ENCODE data around the gene FNDC11. TPM values are rescaled to one million over a fixed set of nuclear protein-coding genes. Genes with fewer than 3 reads are reported as not detected.
A peak's percentile ranks its signal among the peaks of the same experiment; 100 is the strongest.

FNDC11 gene
- total and polyA plus RNA-seq, 2 of the 13 experiments (the other 11 are each of a cell fraction or from before 2014, with no cell fraction given), result 0.07 TPM; not detected in 1

DNA sequence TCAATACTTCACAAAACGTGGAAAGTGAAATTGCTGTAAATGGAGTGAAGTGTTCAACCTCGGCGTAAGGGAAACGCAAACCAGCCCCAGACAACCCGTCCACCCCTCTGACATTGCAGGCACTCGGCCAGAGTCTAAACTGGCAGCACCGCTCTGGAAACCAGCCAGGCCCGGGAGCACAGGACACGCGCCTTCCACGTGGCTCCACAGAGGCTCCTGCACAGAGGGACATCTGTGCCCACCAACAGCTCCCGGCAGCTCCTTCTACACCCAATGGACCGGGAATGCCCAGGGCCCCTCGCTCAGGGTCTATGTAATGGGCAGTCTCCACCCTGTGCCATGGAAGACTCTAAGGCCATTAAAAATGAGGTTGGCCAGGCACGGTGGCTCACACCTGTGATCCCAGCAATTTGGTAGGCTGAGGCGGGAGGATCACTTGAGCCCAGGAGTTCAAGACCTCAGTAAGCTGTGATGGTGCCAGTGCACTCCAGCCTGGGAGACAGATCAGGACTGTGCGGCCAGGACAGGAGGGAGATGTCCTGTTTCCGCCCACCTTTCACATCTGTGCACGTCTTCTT lies 23.4 kb downstream of the FNDC11 start (continued):
- TF ChIP-seq RNF219 (CRISPR knock-in tag; IDR thresholded peaks at IDR 0.05), result no peak
- 0 out of 2 replicates have a peak, but pooled peaks have one; percentile 40 for TF ChIP-seq ZFP90 (CRISPR knock-in tag; IDR thresholded peaks at IDR 0.05; ENCODE audit: borderline replicate concordance)
- TF ChIP-seq, protein P1, sequence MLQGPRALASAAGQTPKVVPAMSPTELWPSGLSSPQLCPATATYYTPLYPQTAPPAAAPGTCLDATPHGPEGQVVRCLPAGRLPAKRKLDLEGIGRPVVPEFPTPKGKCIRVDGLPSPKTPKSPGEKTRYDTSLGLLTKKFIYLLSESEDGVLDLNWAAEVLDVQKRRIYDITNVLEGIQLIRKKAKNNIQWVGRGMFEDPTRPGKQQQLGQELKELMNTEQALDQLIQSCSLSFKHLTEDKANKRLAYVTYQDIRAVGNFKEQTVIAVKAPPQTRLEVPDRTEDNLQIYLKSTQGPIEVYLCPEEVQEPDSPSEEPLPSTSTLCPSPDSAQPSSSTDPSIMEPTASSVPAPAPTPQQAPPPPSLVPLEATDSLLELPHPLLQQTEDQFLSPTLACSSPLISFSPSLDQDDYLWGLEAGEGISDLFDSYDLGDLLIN (CRISPR knock-in tag; IDR thresholded peaks at IDR 0.05; ENCODE audit: borderline replicate concordance), result peak; percentile 57; the same call in 1 of the 2 replicates
- TF ChIP-seq THAP11 (CRISPR knock-in tag; IDR thresholded peaks at IDR 0.05), result peak; percentile 67
- TF ChIP-seq HNRNPL (IDR thresholded peaks at IDR 0.05; ENCODE audit: low read depth, low read length), result peak; percentile 72; the same call in 1 of the 2 replicates
- peak; percentile 29; the same call in 1 of the 2 replicates for TF ChIP-seq FOXA3 (CRISPR knock-in tag; IDR thresholded peaks at IDR 0.05)
- TF ChIP-seq MXD4 (CRISPR knock-in tag; IDR thresholded peaks at IDR 0.05), result peak; percentile 61; the same call in 1 of the 2 replicates
- TF ChIP-seq ZNF687 (CRISPR knock-in tag; IDR thresholded peaks at IDR 0.05), result peak; percentile 91
- no peak for TF ChIP-seq ARNTL (CRISPR knock-in tag; IDR thresholded peaks at IDR 0.05)
- peak; percentile 29; the same call in 1 of the 2 replicates for TF ChIP-seq ZNF263 (CRISPR knock-in tag; IDR thresholded peaks at IDR 0.05)
- TF ChIP-seq TBX2 (CRISPR knock-in tag; IDR thresholded peaks at IDR 0.05; ENCODE audit: borderline replicate concordance), result peak; percentile 43; the same call in 1 of the 2 replicates

Measured in HepG2 (cell line).